ENCODE measurements around the gene RPN1. TPM values are rescaled to one million over a fixed set of nuclear protein-coding genes. Genes with fewer than 3 reads are reported as not detected.

The RPN1 gene
- total RNA-seq, 1 donor from 2014 or later = 213 TPM

GRCh38 chr3:128614076-128614475, 36.5 kb downstream of the RPN1 start:
- Mint-ChIP-seq H3K27me3 (ENCODE audit: low read depth) (no peaks in the 10 kb centered on the region), H3K4me3 (ENCODE audit: unreplicated experiment) (no peak overlapping the region), H3K4me1 (ENCODE audit: low read depth) (peaks cover 13% of the 10 kb centered on the region), H3K9me3 (ENCODE audit: low read depth) (no peaks in the 10 kb centered on the region), H3K36me3 (ENCODE audit: low read depth) (peaks cover 6% of the 10 kb centered on the region), H3K27ac (ENCODE audit: unreplicated experiment) (no peak overlapping the region)
- TF ChIP-seq, protein P1, sequence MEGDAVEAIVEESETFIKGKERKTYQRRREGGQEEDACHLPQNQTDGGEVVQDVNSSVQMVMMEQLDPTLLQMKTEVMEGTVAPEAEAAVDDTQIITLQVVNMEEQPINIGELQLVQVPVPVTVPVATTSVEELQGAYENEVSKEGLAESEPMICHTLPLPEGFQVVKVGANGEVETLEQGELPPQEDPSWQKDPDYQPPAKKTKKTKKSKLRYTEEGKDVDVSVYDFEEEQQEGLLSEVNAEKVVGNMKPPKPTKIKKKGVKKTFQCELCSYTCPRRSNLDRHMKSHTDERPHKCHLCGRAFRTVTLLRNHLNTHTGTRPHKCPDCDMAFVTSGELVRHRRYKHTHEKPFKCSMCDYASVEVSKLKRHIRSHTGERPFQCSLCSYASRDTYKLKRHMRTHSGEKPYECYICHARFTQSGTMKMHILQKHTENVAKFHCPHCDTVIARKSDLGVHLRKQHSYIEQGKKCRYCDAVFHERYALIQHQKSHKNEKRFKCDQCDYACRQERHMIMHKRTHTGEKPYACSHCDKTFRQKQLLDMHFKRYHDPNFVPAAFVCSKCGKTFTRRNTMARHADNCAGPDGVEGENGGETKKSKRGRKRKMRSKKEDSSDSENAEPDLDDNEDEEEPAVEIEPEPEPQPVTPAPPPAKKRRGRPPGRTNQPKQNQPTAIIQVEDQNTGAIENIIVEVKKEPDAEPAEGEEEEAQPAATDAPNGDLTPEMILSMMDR (IDR thresholded peaks at IDR 0.05) = no peak
- DNase-seq (ENCODE audit: low spot score) = no peak

DNA sequence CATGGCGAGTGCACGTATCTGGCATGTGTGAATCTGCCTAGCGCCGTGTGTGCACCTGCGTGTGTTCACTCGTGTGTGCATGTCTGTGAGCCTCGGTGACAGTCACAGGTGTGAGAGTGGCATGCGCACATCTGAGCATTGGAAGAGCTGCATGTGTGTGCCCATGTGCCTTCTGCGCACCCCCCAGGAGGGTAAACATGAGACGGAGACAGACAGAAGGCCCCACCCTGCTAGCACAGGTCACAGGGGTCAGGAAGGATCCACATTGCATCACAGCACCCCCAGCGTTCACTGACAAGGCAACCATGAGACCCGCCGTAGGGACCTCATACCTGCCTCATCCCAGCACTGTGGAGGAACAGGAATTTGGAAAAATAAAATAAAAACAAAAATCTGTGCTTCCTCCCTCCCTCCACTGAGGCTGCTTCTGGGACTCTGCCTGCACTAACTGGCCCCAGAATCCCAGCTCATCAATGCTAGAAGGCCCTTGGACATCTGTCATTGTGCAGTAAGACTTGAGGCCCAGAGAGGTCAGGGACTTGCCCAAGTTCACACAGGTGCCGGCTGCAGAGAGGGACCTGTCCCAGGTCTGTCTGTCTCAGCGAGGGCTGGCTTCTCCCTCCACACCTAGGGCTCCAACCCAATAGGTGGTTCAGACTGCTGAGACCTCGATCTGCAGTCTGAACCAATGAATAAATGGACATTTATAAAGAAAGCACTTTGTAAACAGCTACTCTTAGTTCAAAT, 37.4 kb downstream of the RPN1 start:
- H3K36me3 Mint-ChIP-seq (ENCODE audit: low read depth) = no peaks in the 10 kb centered on the region
- no peak overlapping the region for H3K4me3 Mint-ChIP-seq (ENCODE audit: unreplicated experiment)
- TF ChIP-seq, protein P1 (IDR thresholded peaks at IDR 0.05) = no peak
- H3K9me3 Mint-ChIP-seq (ENCODE audit: low read depth) = no peaks in the 10 kb centered on the region
- no peaks in the 10 kb centered on the region for H3K27me3 Mint-ChIP-seq (ENCODE audit: low read depth)
- no peak for DNase-seq (ENCODE audit: low spot score)
- peaks cover 7% of the 10 kb centered on the region for H3K4me1 Mint-ChIP-seq (ENCODE audit: low read depth)
- no peak overlapping the region for H3K27ac Mint-ChIP-seq (ENCODE audit: unreplicated experiment)

- Mint-ChIP-seq H3K4me1 (ENCODE audit: low read depth) (peaks cover 2% of the 10 kb centered on the region), H3K27ac (ENCODE audit: unreplicated experiment) (no peak overlapping the region), H3K9me3 (ENCODE audit: low read depth) (no peaks in the 10 kb centered on the region), H3K4me3 (ENCODE audit: unreplicated experiment) (no peak overlapping the region), H3K27me3 (ENCODE audit: low read depth) (no peaks in the 10 kb centered on the region), H3K36me3 (ENCODE audit: low read depth) (no peaks in the 10 kb centered on the region)
- DNase-seq (ENCODE audit: low spot score) = no peak
- TF ChIP-seq, protein P1 (IDR thresholded peaks at IDR 0.05) = no peak
Observed at GRCh38 chr3:128610451-128611070, 40.1 kb downstream of the RPN1 start.

DNA sequence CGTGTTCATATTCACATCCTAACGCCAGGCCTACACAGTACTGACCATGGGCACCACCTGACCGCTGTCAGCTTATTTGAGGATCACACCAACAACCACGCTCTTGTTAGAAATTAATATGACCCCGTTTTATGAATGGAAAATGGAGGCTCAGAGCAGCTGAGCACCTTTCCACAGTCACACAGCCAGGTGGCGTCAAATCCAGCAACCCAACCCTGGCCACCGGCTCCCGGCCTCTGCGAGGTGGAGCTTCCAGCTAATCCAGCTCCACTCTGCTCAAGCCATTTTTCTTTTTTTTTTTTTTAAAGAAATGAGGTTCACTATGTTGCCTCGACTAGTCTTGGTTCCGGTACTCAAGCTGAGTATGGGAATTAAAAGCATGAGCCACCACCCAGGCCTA, 41.3 kb downstream of the RPN1 start:
- Mint-ChIP-seq H3K4me3 (ENCODE audit: unreplicated experiment) (no peak overlapping the region), H3K4me1 (ENCODE audit: low read depth) (peaks cover 2% of the 10 kb centered on the region), H3K36me3 (ENCODE audit: low read depth) (no peaks in the 10 kb centered on the region), H3K27me3 (ENCODE audit: low read depth) (no peaks in the 10 kb centered on the region), H3K27ac (ENCODE audit: unreplicated experiment) (no peak overlapping the region), H3K9me3 (ENCODE audit: low read depth) (no peaks in the 10 kb centered on the region)
- TF ChIP-seq, protein P1 (IDR thresholded peaks at IDR 0.05) = no peak
- no peak for DNase-seq (ENCODE audit: low spot score)

DNA sequence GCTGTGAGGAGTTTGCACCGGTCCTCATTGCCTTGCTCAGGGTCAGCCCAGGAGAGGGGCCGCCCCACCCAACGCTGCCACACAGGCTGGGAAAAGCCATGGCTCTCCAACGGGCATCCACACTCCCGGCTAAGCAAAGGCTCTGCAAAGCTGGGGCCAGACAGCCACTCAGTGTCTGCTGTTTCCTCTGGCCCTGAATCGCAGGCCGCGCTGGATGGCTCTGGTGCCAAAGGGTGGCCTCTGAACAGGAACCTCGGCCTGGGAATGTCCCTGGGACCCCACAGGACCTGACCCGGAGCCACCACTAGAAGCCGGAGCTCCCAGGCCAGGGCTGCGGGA, 42.9 kb downstream of the RPN1 start:
- H3K4me3 Mint-ChIP-seq (ENCODE audit: unreplicated experiment) = no peak overlapping the region
- H3K4me1 Mint-ChIP-seq (ENCODE audit: low read depth) = peaks cover 2% of the 10 kb centered on the region
- no peak for DNase-seq (ENCODE audit: low spot score)

More for the DNA sequence above, 42.9 kb downstream of the RPN1 start:
- no peaks in the 10 kb centered on the region for H3K9me3 Mint-ChIP-seq (ENCODE audit: low read depth)
- no peaks in the 10 kb centered on the region for H3K36me3 Mint-ChIP-seq (ENCODE audit: low read depth)
- H3K27ac Mint-ChIP-seq (ENCODE audit: unreplicated experiment) = no peak overlapping the region
- no peaks in the 10 kb centered on the region for H3K27me3 Mint-ChIP-seq (ENCODE audit: low read depth)
- TF ChIP-seq, protein P1 (IDR thresholded peaks at IDR 0.05) = no peak
